Motor neuron (in vitro differentiated cells): Measurements from ENCODE around the gene YPEL4. TPM values are rescaled to one million over a fixed set of nuclear protein-coding genes. Genes with fewer than 3 reads are reported as not detected.
"Not testable (repeated sequence)": the region's sequence is repeated elsewhere in the genome, so short reads cannot be mapped to it uniquely, and the experiment has no call there.

Experiments
- ATAC-seq, 8 experiments: fragments of 200-7000 bp; cut with Tn5 transposase; replicated peaks in 6 of 8; 2 replicates each; pipeline ENCODE4 v1.8.0; 2021; ENCODE audit warnings: mild to moderate bottlenecking in 8 of 8, moderate library complexity in 8 of 8
- H3K27ac ChIP-seq, 2 donors: fragments of 250-450 bp; sonication (Bioruptor Pico); 2 replicates each; pipeline ENCODE4 v1.9.0; 2021; ENCODE audit warnings: antibody characterized with exemption in 2 of 2, mild to moderate bottlenecking in 2 of 2, moderate library complexity in 1 of 2
- H3K4me1 ChIP-seq, 2 donors: fragments of 250-450 bp; sonication (Bioruptor Pico); replicated peaks in 1 of 2; 2 replicates each; pipeline ENCODE4 v1.6.1; 2021; ENCODE audit warnings: antibody characterized with exemption in 2 of 2, mild to moderate bottlenecking in 2 of 2, moderate library complexity in 1 of 2
- H3K4me3 ChIP-seq, 5 donors: fragments of 250-450 bp; sonication (Bioruptor Pico); 2 replicates each; pipeline ENCODE4 v1.9.0; 2021; ENCODE audit warnings: antibody characterized with exemption in 5 of 5, mild to moderate bottlenecking in 5 of 5, moderate library complexity in 4 of 5
- WGBS, 10 experiments: fragments of 450-650 bp; shearing (Covaris generic); methylation state at CpG; one replicate each; pipeline ENCODE4 v1.0.0; 2022; 5-methylcytosine and 5-hydroxymethylcytosine counted together
- in situ Hi-C, 9 experiments: fragments of 400-800 bp; cut with MboI; loops; one replicate each; pipeline ENCODE4 v1.15.0; 2021; ENCODE audit warnings: low sequenced_read_pairs in 9 of 9, low pct_unique_long_range_greater_than_20kb in 2 of 9; ENCODE audit not compliant: unreplicated experiment in 9 of 9
- total RNA-seq, 8 experiments: library from RNA; unstranded; fragments of 300-600 nt; gene quantifications; 2 replicates each; pipeline versions ENCODE4 v1.2.3 to v1.2.4, GENCODE V29; 2022

The YPEL4 gene
- total RNA-seq, 8 experiments from 2014 or later = 3.7 to 13.1 (median 8.8) TPM

- 43 to 100% (median 80%) methylated on average over 1 to 3 of the region's 4 CpGs; no CpG with 5 or more reads in 4 of the 10 experiments for WGBS, 10 experiments
- in situ Hi-C loops = no loop called here
- H3K4me1 ChIP-seq = peaks cover 8 to 10% of the 10 kb centered on the region in 2 donors
- H3K4me3 ChIP-seq = no peak overlapping the region
- no peak overlapping the region for H3K27ac ChIP-seq
- ATAC-seq = no peak
Observed at GRCh38 chr11:57662893-57663292, 13.2 kb upstream of the YPEL4 start.

- no peak for ATAC-seq
- Histone ChIP-seq H3K4me3 (no peak overlapping the region), H3K4me1 (peaks cover 3 to 11% of the 10 kb centered on the region in 2 donors), H3K27ac (no peak overlapping the region)
- 92 to 100% (median 97%) methylated on average over 2 to 12 of the region's 14 CpGs; no CpG with 5 or more reads in 3 of the 10 experiments for WGBS, 10 experiments
- in situ Hi-C loops = no loop called here
Observed at GRCh38 chr11:57659669-57660068, 10.0 kb upstream of the YPEL4 start.

GRCh38 chr11:57658023-57658361 lies 8.3 kb upstream of the YPEL4 start:
- in situ Hi-C loops = no loop called here
- Histone ChIP-seq H3K27ac (no peak overlapping the region), H3K4me1 (peaks cover 3 to 11% of the 10 kb centered on the region in 2 donors), H3K4me3 (peak overlapping the region; percentile 44 to 75 (median 67))
- WGBS, 10 experiments = 0 to 20% (median 0%) methylated on average over 1 to 8 of the region's 8 CpGs
- peak in 3 of 8 experiments; percentile 5 to 28 (median 17) for ATAC-seq

- in situ Hi-C loops = no loop called here
- H3K27ac ChIP-seq = peak within 1 kb of the TSS; percentile 75 to 86
Observed at GRCh38 chr11:57657194-57658022, 7.7 kb upstream of the YPEL4 start, which contains the start of gene CLP1. Gene CLP1, plus strand, starts transcription at chr11:57657762. Its CDS starts 1,715 bp downstream, at chr11:57659477.

GRCh38 chr11:57656885-57657193 lies 7.1 kb upstream of the YPEL4 start:
- 0 to 48% (median 15%) methylated on average over 2 to 4 of the region's 5 CpGs; no CpG with 5 or more reads in 2 of the 10 experiments for WGBS, 10 experiments
- peak overlapping the region; percentile 44 to 75 (median 67) for H3K4me3 ChIP-seq
- in situ Hi-C loops = no loop called here
- ATAC-seq = no peak
- H3K27ac ChIP-seq = peak overlapping the region; percentile 75 to 86
- H3K4me1 ChIP-seq = peaks cover 3 to 11% of the 10 kb centered on the region in 2 donors

More at GRCh38 chr11:57657194-57658022, 7.7 kb upstream of the YPEL4 start, which contains the start of gene CLP1:
- Histone ChIP-seq H3K4me1 (peaks cover 3 to 11% of the 10 kb centered on the region in 2 donors), H3K4me3 (peak within 1 kb of the TSS; percentile 44 to 75 (median 67))
- peak; percentile 95 to 98 (median 98) for ATAC-seq
- 0 to 20% (median 3%) methylated on average over 1 to 10 of the region's 45 CpGs; no CpG with 5 or more reads in 2 of the 10 experiments for WGBS, 10 experiments

- H3K27ac ChIP-seq = no peak overlapping the region
- WGBS, 10 experiments = 30 to 82% (median 50%) methylated on average over 1 to 2 of the region's 3 CpGs; no CpG with 5 or more reads in 1 of the 10 experiments
- in situ Hi-C loops = no loop called here
- peaks cover 17 to 22% of the 10 kb centered on the region in 2 donors for H3K4me1 ChIP-seq
- H3K4me3 ChIP-seq = no peak overlapping the region
- ATAC-seq = no peak
Observed at GRCh38 chr11:57653163-57653562, 3.5 kb upstream of the YPEL4 start.

GRCh38 chr11:57652662-57653061 lies 3.0 kb upstream of the YPEL4 start:
- in situ Hi-C loops = no loop called here
- Histone ChIP-seq H3K4me1 (peaks cover 21 to 26% of the 10 kb centered on the region in 2 donors), H3K27ac (no peak overlapping the region), H3K4me3 (no peak overlapping the region)
- WGBS, 10 experiments = 60 to 100% (median 86%) methylated on average over 1 to 3 of the region's 3 CpGs; no CpG with 5 or more reads in 3 of the 10 experiments
- no peak for ATAC-seq

- H3K4me3 ChIP-seq, H3K27ac ChIP-seq, ATAC-seq, in situ Hi-C loops: not testable (repeated sequence)
- WGBS, 10 experiments = 20 to 100% (median 75%) methylated on average over 1 to 10 of the region's 14 CpGs; no CpG with 5 or more reads in 3 of the 10 experiments
- H3K4me1 ChIP-seq = peaks cover 25 to 31% of the 10 kb centered on the region in 2 donors
Observed at GRCh38 chr11:57652230-57652629, 2.5 kb upstream of the YPEL4 start.

- no peak for ATAC-seq
- in situ Hi-C loops = no loop called here
- H3K4me3 ChIP-seq = no peak overlapping the region
- H3K27ac ChIP-seq = no peak overlapping the region
- peaks cover 29 to 39% of the 10 kb centered on the region in 2 donors for H3K4me1 ChIP-seq
- WGBS, 10 experiments = 0 to 96% (median 63%) methylated on average over 1 to 4 of the region's 7 CpGs; no CpG with 5 or more reads in 2 of the 10 experiments
Observed at GRCh38 chr11:57651408-57651807, 1.7 kb upstream of the YPEL4 start.

GRCh38 chr11:57650739-57651090 lies 1.0 kb upstream of the YPEL4 start:
- 25 to 93% (median 57%) methylated on average over 1 to 5 of the region's 5 CpGs; no CpG with 5 or more reads in 5 of the 10 experiments for WGBS, 10 experiments
- Histone ChIP-seq H3K4me3 (no peak overlapping the region), H3K4me1 (peaks cover 36 to 46% of the 10 kb centered on the region in 2 donors), H3K27ac (no peak overlapping the region)
- in situ Hi-C loops = no loop called here
- no peak for ATAC-seq

- peak; percentile 4 to 51 (median 30) for ATAC-seq
- peak overlapping the region; percentile 46 to 77 (median 53) for H3K4me3 ChIP-seq
- H3K27ac ChIP-seq = peak overlapping the region; percentile 84 to 87
- in situ Hi-C loops = loop anchor here in 2 of 9 experiments (10.0 to 25.0 kb wide), 2 partner anchors 84 to 162 kb away; partner anchors contain the start of gene UBE2L6 (in 1 of the 2)
- H3K4me1 ChIP-seq = peaks cover 47 to 55% of the 10 kb centered on the region in 2 donors
- 0 to 8% (median 0%) methylated on average over 1 to 8 of the region's 23 CpGs; no CpG with 5 or more reads in 3 of the 10 experiments for WGBS, 10 experiments
Observed at GRCh38 chr11:57648801-57649735, 644 bp downstream of the YPEL4 start.

- in situ Hi-C loops = loop anchor here in 2 of 9 experiments (10.0 to 25.0 kb wide), 2 partner anchors 83 to 161 kb away; partner anchors contain the start of gene UBE2L6 (in 1 of the 2)
- ATAC-seq = peak in 6 of 8 experiments; percentile 4 to 23 (median 14)
- 0 to 33% (median 17%) methylated on average over 1 to 7 of the region's 13 CpGs; no CpG with 5 or more reads in 4 of the 10 experiments for WGBS, 10 experiments
- Histone ChIP-seq H3K4me3 (peak overlapping the region; percentile 46 to 77 (median 53)), H3K27ac (peak overlapping the region in 1 of 2 donors; percentile 14), H3K4me1 (peaks cover 47 to 55% of the 10 kb centered on the region in 2 donors)
Observed at GRCh38 chr11:57647960-57648800, 1.5 kb downstream of the YPEL4 start.
